Adrenal gland (tissue), 5 donors: ENCODE results near the gene SYT3.
"Not testable (repeated sequence)": the region's sequence is repeated elsewhere in the genome, so short reads cannot be mapped to it uniquely, and the experiment has no call there.

Experiments used
- CTCF ChIP-seq, 6 experiments: fragments of 450-650 bp in 4 of 6; fragments of 200-600 bp in 2 of 6; sonication (generic) in 1 of 6; IDR thresholded peaks; 1 replicate in 5 of 6; 2 replicates in 1 of 6; pipeline versions ENCODE4 v1.5.1 to v1.8.0; 2016 to 2021; ENCODE audit warnings: antibody characterized with exemption in 6 of 6, mild to moderate bottlenecking in 2 of 6, moderate library complexity in 1 of 6
- POLR2A ChIP-seq, 2 donors: fragments of 450-650 bp; IDR thresholded peaks; one replicate each; pipeline ENCODE4 v1.6.1; 2017; ENCODE audit warnings: antibody characterized with exemption in 2 of 2, mild to moderate bottlenecking in 2 of 2, moderate library complexity in 1 of 2
- donor health status: DM: no; HTN: no; CAD: no.

GRCh38 chr19:50620394-50620906, 19.2 kb downstream of the SYT3 start:
- not testable (repeated sequence) for TF ChIP-seq CTCF, POLR2A (IDR thresholded peaks at IDR 0.05)
